Measurements from ENCODE around the gene B4GALT1.

DNA sequence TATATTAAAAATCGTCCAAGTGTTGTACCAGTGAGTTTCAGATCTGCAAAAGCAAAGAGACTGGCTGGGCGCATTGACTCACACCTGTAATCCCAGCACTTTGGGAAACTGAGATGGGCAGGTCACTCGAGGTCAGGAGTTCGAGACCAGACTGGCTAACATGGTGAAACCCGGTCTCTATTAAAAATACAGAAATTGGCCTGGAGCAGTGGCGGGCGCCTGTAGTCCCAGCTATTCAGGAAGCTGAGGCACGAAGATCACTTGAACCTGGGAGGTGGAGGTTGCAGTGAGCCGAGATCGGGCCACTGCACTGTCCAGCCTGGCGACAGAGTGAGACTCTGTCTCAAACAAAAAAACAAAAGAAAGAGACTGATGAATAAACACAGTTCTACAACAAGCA, 18.3 kb upstream of the B4GALT1 start:
- TF ChIP-seq CTCF (IDR thresholded peaks at IDR 0.05; ENCODE audit: extremely low read depth in 1 of 2, insufficient read depth in 1 of 2, low read depth in 1 of 2, low read length in 2 of 2) (no peak), POLR2A (IDR thresholded peaks at IDR 0.05; ENCODE audit: low read depth, low read length) (no peak), EZH2 (IDR thresholded peaks at IDR 0.05; ENCODE audit: borderline replicate concordance, low read depth, low read length, severe bottlenecking) (no peak), MYC (IDR thresholded peaks at IDR 0.05; ENCODE audit: low read depth, low read length) (no peak), POLR2AphosphoS5 (IDR thresholded peaks at IDR 0.05; ENCODE audit: insufficient read depth, low read depth, low read length) (no peak), JUN (IDR thresholded peaks at IDR 0.05; ENCODE audit: borderline replicate concordance, insufficient read depth, insufficient read length, low read depth) (no peak), MAX (IDR thresholded peaks at IDR 0.05; ENCODE audit: insufficient read depth, insufficient read length) (no peak)

All from endothelial cell of umbilical vein (primary cell).